HG02610 (cell line): ENCODE measurements around the gene COX5B.
"Not testable (repeated sequence)": the region's sequence is repeated elsewhere in the genome, so short reads cannot be mapped to it uniquely, and the experiment has no call there.

ENCODE experiments used
- ATAC-seq: cut with Tn5 transposase; IDR thresholded peaks from one replicate; pipeline ENCODE4 v1.9.1; 2021; ENCODE audit warnings: mild to moderate bottlenecking, moderate library complexity; ENCODE audit not compliant: unreplicated experiment

Gene COX5B, protein sequence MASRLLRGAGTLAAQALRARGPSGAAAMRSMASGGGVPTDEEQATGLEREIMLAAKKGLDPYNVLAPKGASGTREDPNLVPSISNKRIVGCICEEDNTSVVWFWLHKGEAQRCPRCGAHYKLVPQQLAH

DNA sequence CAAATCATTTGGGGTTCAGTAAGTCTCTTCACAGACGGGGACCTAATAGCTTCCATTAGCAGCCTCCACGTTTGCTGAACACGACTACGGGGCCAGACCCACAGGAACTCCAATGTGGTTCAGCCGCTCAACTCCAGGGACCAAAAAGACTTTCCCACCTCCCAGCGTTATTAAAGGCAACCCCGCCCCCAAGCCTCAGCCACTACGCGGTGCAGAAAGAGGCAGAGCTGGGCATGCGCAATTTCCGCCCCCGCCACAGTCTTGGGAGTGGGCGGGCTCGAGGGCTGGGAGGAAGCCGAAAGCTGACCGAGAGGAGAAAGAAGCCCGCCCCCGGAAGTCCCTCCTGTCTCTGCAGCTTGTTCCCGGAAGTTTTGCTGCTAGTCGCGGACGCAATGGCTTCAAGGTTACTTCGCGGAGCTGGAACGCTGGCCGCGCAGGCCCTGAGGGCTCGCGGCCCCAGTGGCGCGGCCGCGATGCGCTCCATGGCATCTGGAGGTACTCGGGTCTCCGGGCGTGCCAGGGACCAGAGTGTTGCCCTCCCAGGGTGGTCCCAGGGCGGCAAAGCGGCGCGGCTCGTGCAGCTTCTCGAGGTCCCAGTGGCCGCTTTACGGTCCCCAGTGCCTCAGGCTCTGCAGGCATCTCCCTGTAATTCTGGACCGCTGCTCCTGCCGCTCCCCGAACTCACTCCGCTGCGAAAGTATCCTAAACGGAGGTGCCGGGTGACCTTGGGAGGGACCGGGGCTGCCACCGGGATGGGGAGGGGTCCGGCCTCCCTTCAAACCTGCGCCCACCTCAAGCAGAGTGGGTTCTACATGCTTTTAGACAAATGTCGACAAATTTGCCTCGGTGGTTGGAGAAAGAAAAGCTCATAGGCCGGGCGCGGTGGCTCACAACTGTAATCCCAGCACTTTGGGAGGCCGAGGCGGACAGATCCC is at the start of gene COX5B:
Gene COX5B, plus strand, starts transcription at position 368 of the 935 bp plus-strand sequence. Its CDS starts 25 bp downstream, at position 393.
- peak; percentile 93 for ATAC-seq

DNA sequence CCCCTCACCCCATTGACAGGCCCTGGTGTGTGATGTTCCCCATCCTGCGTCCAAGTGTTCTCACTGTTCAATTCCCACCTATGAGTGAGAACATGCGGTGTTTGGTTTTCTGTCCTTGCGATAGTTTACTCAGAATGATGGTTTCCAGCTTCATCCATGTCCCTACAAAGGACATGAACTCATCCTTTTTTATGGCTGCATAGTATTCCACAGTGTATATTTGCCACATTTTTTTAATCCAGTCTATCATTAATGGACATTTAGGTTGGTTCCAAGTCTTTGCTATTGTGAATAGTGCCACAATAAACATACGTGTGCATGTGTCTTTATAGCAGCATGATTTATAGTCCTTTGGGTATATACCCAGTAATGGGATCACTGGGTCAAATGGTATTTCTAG is 49.7 kb upstream of the COX5B start:
- not testable (repeated sequence) for ATAC-seq

DNA sequence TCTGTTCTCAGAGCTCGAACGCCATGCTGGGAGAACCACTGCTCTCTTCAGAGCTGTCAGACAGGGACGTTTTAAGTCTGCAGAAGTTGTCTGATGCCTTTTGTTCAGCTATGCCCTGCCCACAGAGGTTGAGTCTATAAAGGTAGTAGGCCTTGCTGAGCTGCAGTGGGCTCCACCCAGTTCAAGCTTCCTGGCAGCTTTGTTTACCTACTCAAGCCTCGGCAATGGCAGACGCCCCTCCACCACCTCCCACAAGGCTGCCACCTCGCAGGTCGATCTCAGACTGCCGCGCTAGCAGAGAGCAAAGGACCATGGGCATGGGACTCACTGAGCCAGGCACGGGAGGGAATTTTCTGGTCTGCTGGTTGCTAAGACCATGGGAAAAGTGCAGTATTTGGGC is 44.3 kb upstream of the COX5B start:
- not testable (repeated sequence) for ATAC-seq

DNA sequence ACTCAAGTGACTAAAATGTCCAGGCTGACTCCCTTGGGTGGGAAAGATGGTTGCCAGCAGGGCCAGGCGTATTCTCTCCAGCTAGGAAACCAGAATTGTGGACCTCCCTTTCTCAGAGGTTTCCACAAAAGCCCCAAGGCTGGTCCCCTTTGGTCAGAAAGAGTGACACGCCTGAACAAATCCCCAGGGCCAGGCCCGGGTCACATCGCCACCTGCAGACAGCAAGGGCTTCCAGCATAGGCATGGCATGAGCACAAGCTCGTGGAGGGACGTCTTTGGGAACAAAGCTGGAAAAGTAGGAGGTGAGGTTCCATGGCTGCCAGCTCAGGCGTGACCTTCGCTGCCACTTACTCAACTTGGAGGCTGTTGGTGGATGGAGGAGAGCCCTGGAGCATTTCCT is 40.8 kb upstream of the COX5B start:
- not testable (repeated sequence) for ATAC-seq

DNA sequence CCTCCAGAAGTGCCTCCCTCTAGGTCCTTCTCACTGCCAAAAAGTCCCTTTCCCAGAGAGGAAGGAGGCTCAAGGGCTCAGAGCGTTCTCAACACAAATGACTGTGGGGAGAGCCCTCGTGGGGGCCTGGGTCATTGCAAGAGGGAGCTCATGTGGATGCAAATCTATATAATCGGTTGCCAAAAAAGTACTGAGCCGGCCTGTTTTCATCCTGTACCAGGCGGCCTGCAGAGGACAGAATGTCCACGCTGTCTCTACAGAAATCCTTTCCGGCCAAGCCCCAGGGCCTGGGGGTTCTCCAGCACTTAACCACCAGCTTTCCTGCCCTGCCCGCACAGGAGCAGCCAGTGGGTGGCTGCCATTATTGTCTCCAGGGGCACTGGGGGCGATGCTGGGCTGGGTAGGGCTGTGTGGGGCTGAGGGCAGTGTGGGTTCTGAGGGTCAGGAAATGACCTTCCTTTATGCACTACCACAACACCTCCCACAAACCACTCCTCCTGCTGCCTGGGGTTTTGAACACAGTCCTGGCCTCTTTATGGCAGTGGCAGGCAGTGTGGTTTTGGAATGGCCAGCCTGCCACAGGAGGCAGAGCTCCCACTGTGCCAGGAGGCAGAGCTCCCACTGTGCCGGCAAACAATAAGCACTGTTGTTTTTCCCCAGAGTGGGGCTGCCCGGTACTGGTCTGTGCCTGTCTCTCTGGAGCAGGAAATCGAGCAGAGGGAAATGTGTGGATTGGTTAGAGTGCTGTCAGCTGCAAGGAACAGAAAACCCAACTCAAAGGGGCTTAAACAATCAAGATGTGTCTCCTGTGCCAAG is 40.1 kb upstream of the COX5B start:
- not testable (repeated sequence) for ATAC-seq

DNA sequence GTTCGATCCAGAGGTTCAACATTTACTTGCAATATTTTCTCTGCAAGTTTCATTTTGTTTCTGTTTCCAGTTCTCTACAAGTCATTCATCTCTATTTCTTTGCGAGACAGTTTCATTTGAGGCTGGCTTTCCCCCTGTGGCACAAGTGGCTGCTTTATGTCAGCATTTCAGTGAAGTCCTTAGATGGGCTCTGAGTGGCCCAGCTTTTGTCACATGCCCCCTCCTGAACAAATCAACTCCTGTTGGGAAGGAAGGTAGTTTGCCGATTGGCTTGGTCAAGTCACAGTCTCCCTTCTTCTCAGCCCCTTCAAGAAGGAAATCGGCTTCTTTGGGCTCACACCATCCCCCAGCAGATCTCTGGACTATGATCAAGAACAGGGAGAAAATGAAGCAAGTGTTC is 37.1 kb upstream of the COX5B start:
- peak; percentile 38 for ATAC-seq

DNA sequence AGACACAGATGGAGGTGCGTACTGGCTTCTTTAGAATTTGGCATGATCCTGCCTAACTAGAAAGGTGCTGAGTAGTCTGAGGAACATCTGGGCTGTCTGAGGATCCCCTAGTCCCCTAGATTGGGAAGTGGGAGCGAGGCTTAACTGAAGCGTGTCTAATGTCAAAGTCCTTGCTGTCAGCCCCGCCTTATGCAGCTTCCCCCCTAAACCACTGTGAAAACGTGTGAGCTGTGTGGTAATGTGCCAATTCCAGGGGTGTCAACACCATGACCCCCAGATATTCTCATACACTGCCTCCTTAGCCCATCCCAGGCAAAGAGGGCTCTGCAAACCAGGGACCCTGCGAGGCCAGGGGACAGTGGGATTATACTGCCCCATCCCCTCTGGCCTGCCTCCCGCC is 34.0 kb upstream of the COX5B start:
- ATAC-seq, result not testable (repeated sequence)

DNA sequence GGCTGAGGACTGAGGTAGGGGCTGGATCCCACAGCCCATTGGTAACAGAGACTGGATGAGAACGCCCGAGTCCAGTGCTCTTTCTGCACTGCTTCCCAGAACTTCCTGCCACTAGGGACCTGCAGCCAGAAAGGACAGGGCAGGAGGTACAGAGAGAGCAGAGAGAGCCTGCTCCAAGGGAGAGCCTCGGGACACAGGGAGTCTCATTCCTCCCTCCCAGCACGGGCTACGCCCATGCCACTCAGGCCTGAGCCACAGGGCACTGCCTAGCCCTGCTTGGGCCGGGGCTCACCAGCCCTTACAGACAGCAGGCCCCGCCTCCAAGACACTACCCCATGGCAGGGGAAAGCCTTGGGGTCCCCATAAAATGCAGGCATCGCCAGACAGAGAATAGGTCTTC is 30.1 kb upstream of the COX5B start:
- ATAC-seq, result not testable (repeated sequence)

DNA sequence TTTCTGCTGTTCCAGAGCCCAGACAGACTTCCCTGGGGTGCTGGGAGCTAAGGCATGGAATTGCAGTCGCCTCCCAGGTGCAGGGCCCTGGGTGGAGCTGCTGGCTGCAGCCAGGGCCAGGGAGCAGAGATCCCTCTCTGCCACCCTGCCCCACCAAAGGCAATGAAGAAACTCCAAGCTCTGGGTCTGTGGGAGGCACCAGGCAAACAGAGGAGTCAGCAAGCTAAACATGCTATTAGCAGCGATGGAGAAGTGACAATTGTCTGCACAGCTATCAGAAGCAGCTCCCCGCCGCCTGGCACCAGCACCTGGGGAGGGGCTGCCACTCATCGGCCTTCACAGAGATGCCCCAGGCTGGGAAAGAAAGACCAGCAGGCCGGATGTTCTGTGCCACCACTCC is 28.0 kb upstream of the COX5B start:
- ATAC-seq, result no peak

DNA sequence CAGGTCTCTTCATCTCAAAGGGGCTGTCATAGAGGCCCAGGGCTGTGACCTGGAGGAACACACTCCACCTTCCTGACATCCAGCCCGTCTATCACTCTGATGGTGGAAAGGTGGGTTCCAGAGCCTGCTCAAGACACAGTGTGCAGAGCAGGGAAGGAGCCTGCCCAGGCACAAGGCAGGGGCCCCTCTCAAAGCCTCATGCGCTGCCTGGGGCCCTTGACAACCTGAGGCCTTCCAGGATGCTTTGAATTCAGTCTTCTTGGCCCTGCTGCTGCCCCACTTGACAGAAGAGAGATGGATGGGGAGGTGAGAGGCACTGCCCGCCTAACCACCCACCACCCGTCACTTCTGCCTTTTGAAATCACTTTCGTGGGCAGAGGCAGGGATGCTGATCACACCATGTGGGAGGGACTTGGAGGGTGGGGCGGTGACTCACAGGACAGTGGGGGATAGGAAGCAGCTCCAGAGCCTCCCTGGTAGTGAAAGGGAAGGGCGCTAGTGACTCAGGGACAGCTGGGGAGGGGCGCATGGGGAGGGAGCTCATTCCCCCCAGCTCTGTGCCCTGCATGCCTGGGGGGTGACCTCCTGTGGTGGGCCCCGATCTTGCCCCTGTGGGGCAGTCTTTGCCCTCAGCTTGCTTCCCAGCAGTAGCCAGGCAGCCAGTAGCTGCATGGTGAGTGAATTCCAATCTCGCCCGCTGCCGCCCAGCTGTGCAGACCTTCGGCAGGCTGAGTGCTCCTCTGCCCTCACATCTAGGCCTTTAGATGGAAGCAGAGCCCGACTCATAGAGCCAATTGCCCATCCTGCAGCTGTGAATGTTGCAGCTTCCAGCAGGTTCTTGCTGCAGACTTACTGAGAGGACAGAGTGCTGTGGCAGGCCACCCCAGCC is 26.7 kb upstream of the COX5B start:
- not testable (repeated sequence) for ATAC-seq

DNA sequence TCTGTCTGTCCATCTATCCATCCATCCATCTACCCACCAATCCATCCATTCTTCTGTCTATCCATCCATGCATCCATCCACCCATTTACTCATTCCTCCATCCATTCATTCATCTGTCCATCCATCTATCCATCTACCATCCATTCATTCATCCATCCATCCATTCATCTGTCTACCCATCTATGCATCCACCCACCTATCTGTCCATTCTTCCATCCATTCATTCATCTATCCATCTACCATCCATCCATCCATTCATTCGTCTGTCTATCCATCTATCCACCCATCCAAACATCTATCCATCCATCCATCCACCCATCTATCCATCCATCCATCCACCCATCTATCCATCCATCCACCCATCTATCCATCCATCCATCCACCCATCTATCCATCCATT is 25.4 kb upstream of the COX5B start:
- ATAC-seq, result not testable (repeated sequence)

DNA sequence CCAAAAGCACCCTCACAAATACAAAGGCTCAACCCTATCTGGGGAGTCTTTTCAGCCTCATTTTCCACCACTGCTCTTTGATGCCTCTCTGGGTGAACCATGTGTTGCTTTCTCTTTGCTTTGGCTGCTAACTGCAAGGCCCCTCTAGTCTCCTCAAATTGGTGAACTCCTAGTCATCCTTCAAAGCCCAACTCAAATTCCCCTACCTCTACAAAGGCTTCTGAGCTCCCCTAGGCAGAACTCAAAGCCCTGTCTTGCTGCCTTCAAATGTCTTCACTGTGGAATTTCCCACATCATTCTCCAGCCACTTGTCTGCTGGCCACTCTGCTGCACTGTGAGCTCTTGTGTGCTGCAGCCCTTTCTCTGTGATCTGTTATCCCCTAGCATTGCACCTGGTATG is 22.9 kb upstream of the COX5B start:
- ATAC-seq, result not testable (repeated sequence)

DNA sequence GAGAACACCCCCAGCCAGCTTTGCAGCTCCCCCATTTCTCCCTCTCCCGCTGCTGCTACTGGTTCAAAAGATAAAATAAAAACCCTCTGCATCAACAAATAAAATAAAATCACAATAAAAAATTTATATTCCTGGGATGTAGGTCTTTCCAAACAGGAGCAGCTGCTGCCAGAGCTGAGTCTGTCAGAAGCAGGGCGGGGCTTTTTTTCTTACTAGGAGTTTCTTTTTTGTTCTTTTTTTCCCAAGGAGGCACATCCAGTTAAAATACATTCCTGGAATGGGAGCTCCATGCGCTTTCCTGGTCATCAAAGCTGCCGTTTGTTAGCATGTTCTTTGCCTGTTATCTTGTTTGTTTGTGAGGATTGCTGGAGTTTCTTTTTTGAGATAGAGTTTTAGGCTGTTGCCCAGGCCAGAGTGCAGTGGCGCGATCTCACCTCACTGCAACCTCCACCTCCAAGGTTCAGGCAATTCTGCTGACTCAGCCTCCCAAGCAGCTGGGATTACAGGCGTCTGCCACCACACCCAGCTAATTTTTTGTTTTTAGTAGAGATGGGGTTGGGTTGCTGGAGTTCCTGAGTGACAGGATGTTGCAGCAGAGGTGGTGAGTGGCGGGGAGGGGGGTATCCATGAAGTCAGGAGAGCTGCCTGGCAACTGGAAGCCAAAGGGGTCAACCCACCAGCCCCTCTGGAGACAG is 20.4 kb upstream of the COX5B start:
- ATAC-seq, result not testable (repeated sequence)

DNA sequence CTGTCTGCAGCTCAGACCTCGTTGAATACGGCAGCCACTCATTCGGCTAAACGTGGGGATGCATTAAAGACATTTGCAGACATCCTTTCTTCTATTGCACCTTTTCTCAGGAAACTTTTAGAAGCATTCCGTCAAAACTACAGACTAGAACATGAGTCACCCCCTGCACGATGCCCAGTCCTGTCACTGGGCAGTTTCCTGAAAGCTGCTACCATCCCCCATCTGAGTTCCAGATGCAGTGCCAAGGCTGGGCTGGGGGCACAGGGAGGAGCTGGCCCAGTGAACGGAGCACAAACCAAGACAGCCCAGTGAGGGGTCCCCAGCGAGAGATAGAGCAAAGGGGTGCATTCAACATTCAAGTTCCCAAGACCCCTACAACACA is 19.8 kb upstream of the COX5B start:
- not testable (repeated sequence) for ATAC-seq

DNA sequence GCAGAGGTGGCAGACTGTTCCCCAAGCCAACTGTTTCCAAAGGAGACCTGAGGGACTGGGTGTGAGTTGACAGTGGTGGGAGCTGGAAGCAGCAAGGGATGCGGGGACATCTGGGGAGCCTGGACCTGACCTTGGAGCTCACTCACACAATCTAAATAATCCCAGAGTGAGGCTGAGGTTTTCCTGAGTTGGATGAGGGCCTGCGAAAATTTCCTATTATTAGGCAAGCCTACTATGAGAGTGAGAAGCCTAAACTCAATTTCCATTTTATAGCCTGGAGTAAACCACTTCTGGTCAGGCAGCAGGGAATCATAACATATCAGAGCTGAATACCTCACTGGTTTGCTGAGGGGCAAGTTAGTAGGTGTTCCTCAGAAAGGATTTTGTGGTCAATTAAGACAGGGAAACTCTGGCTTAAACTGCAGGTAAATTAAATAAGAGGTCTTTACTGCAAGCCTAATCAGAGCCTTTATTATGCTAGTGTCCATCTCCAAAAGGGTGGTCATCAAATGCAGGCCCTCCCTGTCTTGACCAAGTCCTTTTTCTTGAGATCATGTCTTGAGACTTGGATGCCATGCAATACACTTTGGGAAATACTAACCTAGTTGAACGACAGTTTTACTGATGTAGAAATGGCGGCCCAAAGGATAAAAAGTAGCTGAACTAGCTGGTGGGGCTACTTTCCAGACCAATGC is 1.7 kb upstream of the COX5B start:
- no peak for ATAC-seq

DNA sequence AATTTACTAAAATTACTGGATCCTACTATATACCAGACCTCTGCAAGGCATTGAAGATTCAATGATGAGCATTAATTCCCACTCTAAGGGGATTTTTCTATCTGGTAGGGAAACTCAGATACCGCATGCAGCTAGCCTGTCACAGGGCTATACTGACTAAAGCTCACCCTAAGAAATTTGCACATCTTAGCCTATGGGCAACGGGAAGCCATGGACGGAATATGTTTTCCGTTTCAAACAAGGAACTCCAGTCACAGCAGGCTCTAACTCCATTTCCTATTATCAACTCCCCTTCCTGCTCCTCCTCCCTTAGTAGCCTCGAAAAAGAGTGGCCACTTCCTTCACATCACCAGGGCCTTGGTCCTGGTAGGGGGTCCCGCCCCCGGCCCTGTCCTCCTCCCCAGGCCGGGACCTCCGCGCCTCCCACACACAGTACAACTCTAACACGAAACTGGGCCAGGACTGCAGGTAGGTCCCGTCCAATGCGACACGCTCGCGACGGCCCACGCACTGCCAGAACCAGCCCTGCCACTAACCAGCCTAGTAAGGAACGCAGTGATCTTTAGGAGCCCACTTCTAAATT is 659 bp upstream of the COX5B start:
- ATAC-seq, result peak; percentile 29

DNA sequence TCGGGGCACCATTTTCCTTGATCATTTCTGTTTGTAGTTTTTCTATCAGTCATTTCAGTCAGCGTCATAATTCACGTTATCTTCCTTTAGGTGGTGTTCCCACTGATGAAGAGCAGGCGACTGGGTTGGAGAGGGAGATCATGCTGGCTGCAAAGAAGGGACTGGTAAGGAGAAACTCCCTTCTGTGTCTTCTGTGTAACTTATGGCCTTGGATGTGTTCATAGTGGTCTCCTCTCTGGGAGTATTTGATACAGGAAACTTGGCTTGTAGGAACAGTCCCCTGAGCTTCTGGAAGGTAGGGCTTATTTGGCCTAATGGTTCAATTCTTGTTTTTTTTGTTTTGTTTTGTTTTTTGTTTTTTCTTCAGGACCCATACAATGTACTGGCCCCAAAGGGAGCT is 1.1 kb downstream of the COX5B start:
- no peak for ATAC-seq

DNA sequence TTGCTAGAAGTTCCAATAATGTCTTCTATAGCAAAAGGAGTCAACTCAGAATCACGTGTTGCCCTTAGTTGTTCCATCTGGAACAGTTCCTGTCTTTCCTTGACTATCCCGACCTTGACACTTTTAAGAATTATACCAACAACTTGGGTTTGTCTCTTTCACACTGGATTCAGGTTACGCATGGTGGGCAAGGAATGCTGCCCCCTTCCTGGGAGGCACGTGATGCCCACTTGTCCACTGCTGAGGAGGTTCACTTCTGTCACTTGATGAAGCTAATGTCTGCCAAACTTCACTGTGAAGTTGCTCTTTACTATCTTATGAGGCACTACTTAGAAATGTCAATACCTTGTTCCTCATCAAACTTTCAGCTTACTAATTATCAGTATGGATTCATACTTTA is 5.3 kb downstream of the COX5B start:
- no peak for ATAC-seq

DNA sequence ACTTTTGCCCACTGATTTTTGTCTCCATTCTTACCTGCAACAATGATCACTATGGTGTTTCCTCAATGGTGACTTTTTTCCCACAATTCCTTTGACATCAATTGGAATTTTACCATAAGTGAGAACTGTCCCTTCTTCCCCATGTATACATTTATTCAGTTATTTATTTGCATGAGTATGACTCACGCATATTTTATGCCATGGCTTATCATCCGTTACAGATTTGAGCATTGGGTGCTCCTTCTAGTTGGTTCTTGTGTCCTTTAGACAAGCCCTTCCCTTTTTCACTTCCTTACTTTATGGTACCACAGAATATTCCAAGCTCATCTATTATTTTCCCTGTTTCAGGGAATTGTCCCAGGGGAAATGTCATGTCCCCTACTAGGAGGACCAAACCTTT is 7.6 kb downstream of the COX5B start:
- ATAC-seq, result no peak
